Kidney (tissue), 14 donors: ENCODE data around the gene CNTFR. TPM values are rescaled to one million over a fixed set of nuclear protein-coding genes. Genes with fewer than 3 reads are reported as not detected.
A peak's percentile ranks its signal among the peaks of the same experiment; 100 is the strongest.

Experiments used
- DNase-seq, 5 donors: peaks; one replicate each; pipeline ENCODE4 v3.0.0-alpha.2; 2013 to 2020
- FAIRE-seq: peaks from 2 replicates; lab custom pipeline; 2012; peaks lifted over from hg19 to GRCh38; lab: Jason Lieb, UNC
- H3K27ac ChIP-seq, 2 donors: one replicate each; pipeline ENCODE4 v1.7.0; 2013; ENCODE audit warnings: low read depth in 2 of 2, low read length in 2 of 2, inconsistent platforms in 1 of 2
- H3K27me3 ChIP-seq: one replicate; pipeline ENCODE4 v1.7.1; 2013; ENCODE audit warnings: low read length, inconsistent platforms; ENCODE audit not compliant: control insufficient read depth, insufficient read depth
- H3K36me3 ChIP-seq, 3 donors: one replicate each; pipeline versions ENCODE4 v1.7.0 to v1.7.1; 2013; ENCODE audit warnings: low read length in 3 of 3, control low read depth in 1 of 3, inconsistent platforms in 1 of 3; ENCODE audit not compliant: insufficient read depth in 3 of 3, control insufficient read depth in 2 of 3
- H3K4me1 ChIP-seq, 3 donors: one replicate each; pipeline versions ENCODE4 v1.7.0 to v1.7.1; 2013; ENCODE audit warnings: low read length in 3 of 3, inconsistent platforms in 1 of 3, low read depth in 1 of 3; ENCODE audit not compliant: control insufficient read depth in 2 of 3, insufficient read depth in 2 of 3
- H3K4me3 ChIP-seq, 3 donors: one replicate each; pipeline versions ENCODE4 v1.7.0 to v1.8.1; 2013; ENCODE audit warnings: low read length in 3 of 3, control low read depth in 1 of 3, inconsistent platforms in 1 of 3
- H3K9ac ChIP-seq, 3 donors: one replicate each; pipeline versions ENCODE4 v1.7.0 to v1.7.1; 2013; ENCODE audit warnings: low read length in 3 of 3, control low read depth in 1 of 3, inconsistent platforms in 1 of 3
- H3K9me3 ChIP-seq, 3 donors: one replicate each; pipeline versions ENCODE4 v1.7.0 to v1.7.1; 2013; ENCODE audit warnings: low read length in 3 of 3, control low read depth in 1 of 3, inconsistent platforms in 1 of 3; ENCODE audit not compliant: control insufficient read depth in 2 of 3, insufficient read depth in 1 of 3
- CTCF ChIP-seq: IDR thresholded peaks from 3 replicates; pipeline ENCODE4 v1.5.1; 2012; ENCODE audit warnings: mild to moderate bottlenecking, moderate library complexity, borderline replicate concordance; ENCODE audit not compliant: insufficient read depth; ENCODE audit errors: extremely low read depth
- intact Hi-C: fragments of 100-400 bp; cut with DNase I; formaldehyde crosslinking; loops from one replicate; pipeline ENCODE4 v1.11.1; 2022
- polyA plus RNA-seq: library from polyadenylated mRNA; stranded (reverse); fragments of 350-450 nt; fragmentation: Illumina TruSeq; extraction: RNeasy Lipid Tissue Mini Kit (QIAGEN cat#74804); gene quantifications from one replicate; pipeline ENCODE4 v1.2.3, GENCODE V29; 2014; ENCODE audit warnings: low read depth, low replicate concordance; ENCODE audit not compliant: insufficient read depth
- total RNA-seq: library from RNA; stranded (reverse); fragmentation: NEBNext Ultra II Directional; extraction: Animal tissue kit (Norgen Biotek cat#: 25700); gene quantifications from one replicate; pipeline ENCODE4 v1.2.1, GENCODE V29; 2021
- donor health status: control.
- donor health status: control.
- donor health status: control.
- donor health status: control.
- donor health status: control.
- donor health status: DM: yes; HTN: yes; CAD: no.
- donor health status: Normal renal cell carcinoma (clear cell type).

Gene CNTFR
- total and polyA plus RNA-seq, 2 donors from 2014 or later: 1.7 to 3.7 TPM

GRCh38 chr9:34610434-34611206, 21.1 kb upstream of the CNTFR start:
- H3K9ac ChIP-seq: peak overlapping the region in 1 of 3 donors; percentile 88
- no peak for FAIRE-seq
- peaks cover 0 to 15% (median 11%) of the 10 kb centered on the region in 3 donors for H3K4me1 ChIP-seq
- no peaks in the 10 kb centered on the region for H3K27me3 ChIP-seq
- TF ChIP-seq CTCF: no peak
- H3K36me3 ChIP-seq: peaks cover 0 to 7% (median 6%) of the 10 kb centered on the region in 3 donors
- no peak overlapping the region for H3K27ac ChIP-seq
- DNase-seq: peak in 1 of 5 donors; percentile 75
- H3K4me3 ChIP-seq: peak overlapping the region in 1 of 3 donors; percentile 91
- H3K9me3 ChIP-seq: no peaks in the 10 kb centered on the region
- intact Hi-C loops: no loop called here

GRCh38 chr9:34607331-34607730, 17.8 kb upstream of the CNTFR start:
- H3K27ac ChIP-seq: no peak overlapping the region
- intact Hi-C loops: no loop called here
- H3K4me1 ChIP-seq: peaks cover 0 to 11% (median 8%) of the 10 kb centered on the region in 3 donors
- no peak overlapping the region for H3K4me3 ChIP-seq
- no peaks in the 10 kb centered on the region for H3K36me3 ChIP-seq
- no peak overlapping the region for H3K9ac ChIP-seq
- DNase-seq (no peak), FAIRE-seq (no peak)
- H3K9me3 ChIP-seq: no peaks in the 10 kb centered on the region
- no peak for TF ChIP-seq CTCF
- H3K27me3 ChIP-seq: no peaks in the 10 kb centered on the region

GRCh38 chr9:34606905-34607304, 17.4 kb upstream of the CNTFR start:
- Histone ChIP-seq H3K9me3 (no peaks in the 10 kb centered on the region), H3K4me1 (peaks cover 0 to 11% (median 8%) of the 10 kb centered on the region in 3 donors), H3K4me3 (no peak overlapping the region), H3K27me3 (no peaks in the 10 kb centered on the region), H3K36me3 (no peaks in the 10 kb centered on the region), H3K9ac (no peak overlapping the region), H3K27ac (no peak overlapping the region)
- DNase-seq (no peak), FAIRE-seq (no peak)
- no peak for TF ChIP-seq CTCF
- intact Hi-C loops: no loop called here
